LNCAP (cell line): ENCODE data around the gene CAV1.

Experiments
- TF ChIP-seq, protein P1 (sequence below): fragments of 450-650 bp; IDR thresholded peaks from 2 replicates; pipeline ENCODE4 v1.5.1; 2017; ENCODE audit warnings: mild to moderate bottlenecking

CAV1 gene

GRCh38 chr7:116500078-116500853 lies 24.6 kb upstream of the CAV1 start:
- TF ChIP-seq, protein P1, sequence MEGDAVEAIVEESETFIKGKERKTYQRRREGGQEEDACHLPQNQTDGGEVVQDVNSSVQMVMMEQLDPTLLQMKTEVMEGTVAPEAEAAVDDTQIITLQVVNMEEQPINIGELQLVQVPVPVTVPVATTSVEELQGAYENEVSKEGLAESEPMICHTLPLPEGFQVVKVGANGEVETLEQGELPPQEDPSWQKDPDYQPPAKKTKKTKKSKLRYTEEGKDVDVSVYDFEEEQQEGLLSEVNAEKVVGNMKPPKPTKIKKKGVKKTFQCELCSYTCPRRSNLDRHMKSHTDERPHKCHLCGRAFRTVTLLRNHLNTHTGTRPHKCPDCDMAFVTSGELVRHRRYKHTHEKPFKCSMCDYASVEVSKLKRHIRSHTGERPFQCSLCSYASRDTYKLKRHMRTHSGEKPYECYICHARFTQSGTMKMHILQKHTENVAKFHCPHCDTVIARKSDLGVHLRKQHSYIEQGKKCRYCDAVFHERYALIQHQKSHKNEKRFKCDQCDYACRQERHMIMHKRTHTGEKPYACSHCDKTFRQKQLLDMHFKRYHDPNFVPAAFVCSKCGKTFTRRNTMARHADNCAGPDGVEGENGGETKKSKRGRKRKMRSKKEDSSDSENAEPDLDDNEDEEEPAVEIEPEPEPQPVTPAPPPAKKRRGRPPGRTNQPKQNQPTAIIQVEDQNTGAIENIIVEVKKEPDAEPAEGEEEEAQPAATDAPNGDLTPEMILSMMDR, result no peak

DNA sequence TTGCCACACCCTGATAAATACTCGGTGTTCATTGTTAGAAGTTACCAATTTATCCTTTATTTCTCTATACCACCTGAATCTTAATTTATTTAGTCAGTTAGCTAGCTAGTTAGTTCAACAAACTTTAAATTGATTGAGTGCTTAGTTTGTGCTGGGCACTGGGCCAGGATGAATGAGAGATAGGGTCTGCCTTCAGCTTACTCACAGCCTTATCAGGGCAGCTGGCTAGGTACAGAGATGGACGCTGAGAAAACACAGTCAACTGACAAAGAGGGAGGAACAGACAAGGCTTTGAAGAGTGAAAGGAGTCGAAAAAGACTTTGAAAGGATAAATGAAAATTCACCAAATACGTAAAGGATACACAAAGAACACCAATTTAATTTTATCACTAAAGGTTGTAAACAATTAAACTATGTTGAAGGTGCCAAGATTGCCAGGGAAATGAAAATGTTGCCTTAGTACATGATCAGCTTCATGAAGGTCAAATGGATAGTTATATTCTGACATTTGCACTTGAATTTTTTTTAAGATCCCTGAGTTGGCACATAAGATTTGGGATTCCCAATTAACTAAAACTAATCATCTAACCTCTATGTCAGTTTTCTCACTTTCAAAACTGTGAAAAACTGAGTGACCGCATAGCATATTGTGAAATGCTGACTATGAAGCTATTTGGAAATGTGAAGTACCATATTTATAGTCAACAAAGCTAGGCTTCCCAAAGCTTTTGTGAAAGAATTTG lies 23.2 kb upstream of the CAV1 start:
- TF ChIP-seq, protein P1, result no peak

GRCh38 chr7:116502201-116503096 lies 22.4 kb upstream of the CAV1 start:
- TF ChIP-seq, protein P1, result no peak

GRCh38 chr7:116503835-116504234 lies 21.0 kb upstream of the CAV1 start:
- TF ChIP-seq, protein P1, result no peak

GRCh38 chr7:116505278-116505677 lies 19.6 kb upstream of the CAV1 start:
- TF ChIP-seq, protein P1, result no peak

GRCh38 chr7:116505823-116506222 lies 19.0 kb upstream of the CAV1 start:
- TF ChIP-seq, protein P1, result no peak

- TF ChIP-seq, protein P1, result no peak
Observed at GRCh38 chr7:116509982-116510579, 14.8 kb upstream of the CAV1 start.
